Measurements from ENCODE around the gene ZNF367. TPM values are rescaled to one million over a fixed set of nuclear protein-coding genes. Genes with fewer than 3 reads are reported as not detected.

ZNF367 gene
- polyA plus RNA-seq, 1 donor: 8.2 TPM

GRCh38 chr9:96437454-96437853 lies 19.3 kb upstream of the ZNF367 start:
- no CpG with 5 or more reads among the region's 7 CpGs for WGBS (ENCODE audit: insufficient coverage, low lambda C conversion rate)
- Histone ChIP-seq H3K9me3 (ENCODE audit: control insufficient read depth, low read depth, low read length) (no peaks in the 10 kb centered on the region), H3K4me1 (ENCODE audit: control insufficient read depth, insufficient read depth, low read length) (no peaks in the 10 kb centered on the region), H3K27me3 (ENCODE audit: control insufficient read depth, insufficient read depth, low read length) (no peaks in the 10 kb centered on the region), H3K4me3 (ENCODE audit: low read length) (no peak overlapping the region), H3K27ac (ENCODE audit: low read length) (no peak overlapping the region), H3K36me3 (ENCODE audit: control insufficient read depth, insufficient read depth, low read length) (no peaks in the 10 kb centered on the region)
- DNase-seq: no peak

GRCh38 chr9:96436456-96437126 lies 18.4 kb upstream of the ZNF367 start:
- no peaks in the 10 kb centered on the region for H3K9me3 ChIP-seq (ENCODE audit: control insufficient read depth, low read depth, low read length)
- no peaks in the 10 kb centered on the region for H3K27me3 ChIP-seq (ENCODE audit: control insufficient read depth, insufficient read depth, low read length)
- no peaks in the 10 kb centered on the region for H3K36me3 ChIP-seq (ENCODE audit: control insufficient read depth, insufficient read depth, low read length)
- no peak overlapping the region for H3K27ac ChIP-seq (ENCODE audit: low read length)
- no peak overlapping the region for H3K4me3 ChIP-seq (ENCODE audit: low read length)
- no CpG with 5 or more reads among the region's 15 CpGs for WGBS (ENCODE audit: insufficient coverage, low lambda C conversion rate)
- no peaks in the 10 kb centered on the region for H3K4me1 ChIP-seq (ENCODE audit: control insufficient read depth, insufficient read depth, low read length)
- DNase-seq: no peak

- DNase-seq: no peak
- Histone ChIP-seq H3K9me3 (ENCODE audit: control insufficient read depth, low read depth, low read length) (no peaks in the 10 kb centered on the region), H3K4me1 (ENCODE audit: control insufficient read depth, insufficient read depth, low read length) (no peaks in the 10 kb centered on the region), H3K27ac (ENCODE audit: low read length) (no peak overlapping the region), H3K36me3 (ENCODE audit: control insufficient read depth, insufficient read depth, low read length) (no peaks in the 10 kb centered on the region), H3K27me3 (ENCODE audit: control insufficient read depth, insufficient read depth, low read length) (no peaks in the 10 kb centered on the region), H3K4me3 (ENCODE audit: low read length) (no peak overlapping the region)
- 100% methylated on average over 1 of the region's 2 CpGs for WGBS (ENCODE audit: insufficient coverage, low lambda C conversion rate)
These were observed 17.9 kb upstream of the ZNF367 start for GRCh38 chr9:96436063-96436455.

DNA sequence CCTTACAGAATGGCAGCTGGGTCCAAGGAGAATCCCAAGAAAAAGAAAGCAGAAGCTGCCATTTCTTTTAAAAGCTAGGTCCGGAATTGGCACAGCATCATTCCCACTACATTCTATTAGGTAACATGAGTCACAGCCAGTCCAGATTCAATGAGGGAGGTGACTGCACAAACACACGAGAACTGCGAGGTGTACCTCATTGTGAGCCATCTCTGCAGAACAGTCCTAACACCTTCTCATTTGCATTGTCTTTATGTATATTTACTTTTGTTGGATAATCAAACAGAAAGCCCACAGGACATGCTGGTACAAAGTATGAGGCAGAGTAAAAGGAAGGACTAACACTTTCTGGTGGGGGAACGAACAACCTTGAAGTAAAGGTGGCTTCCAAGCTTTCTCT lies 17.2 kb upstream of the ZNF367 start:
- Histone ChIP-seq H3K27ac (ENCODE audit: low read length) (no peak overlapping the region), H3K9me3 (ENCODE audit: control insufficient read depth, low read depth, low read length) (no peaks in the 10 kb centered on the region), H3K4me1 (ENCODE audit: control insufficient read depth, insufficient read depth, low read length) (no peaks in the 10 kb centered on the region), H3K4me3 (ENCODE audit: low read length) (no peak overlapping the region), H3K27me3 (ENCODE audit: control insufficient read depth, insufficient read depth, low read length) (no peaks in the 10 kb centered on the region), H3K36me3 (ENCODE audit: control insufficient read depth, insufficient read depth, low read length) (no peaks in the 10 kb centered on the region)
- DNase-seq: no peak
- 100% methylated on average over 1 of the region's 4 CpGs for WGBS (ENCODE audit: insufficient coverage, low lambda C conversion rate)

DNA sequence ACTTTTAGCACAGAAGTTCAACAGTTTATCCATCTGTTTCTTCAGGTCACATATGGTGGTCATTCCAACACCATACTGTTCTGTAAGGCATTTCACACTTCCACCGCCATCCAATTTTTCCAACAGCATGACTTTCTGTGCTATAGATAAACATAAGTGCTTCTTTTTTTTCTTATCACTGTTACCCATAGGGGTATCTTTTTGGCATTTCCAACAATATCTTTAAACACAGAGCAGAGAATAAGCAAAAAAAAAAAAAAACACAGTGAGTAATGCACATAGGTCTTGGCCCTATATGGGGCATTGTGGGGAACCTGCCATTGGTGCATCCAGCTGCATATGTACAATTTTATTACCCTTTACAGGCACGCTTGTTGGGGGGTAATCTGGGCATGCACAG lies 12.2 kb upstream of the ZNF367 start:
- Histone ChIP-seq H3K4me3 (ENCODE audit: low read length) (no peak overlapping the region), H3K36me3 (ENCODE audit: control insufficient read depth, insufficient read depth, low read length) (no peaks in the 10 kb centered on the region), H3K4me1 (ENCODE audit: control insufficient read depth, insufficient read depth, low read length) (no peaks in the 10 kb centered on the region), H3K27me3 (ENCODE audit: control insufficient read depth, insufficient read depth, low read length) (no peaks in the 10 kb centered on the region), H3K9me3 (ENCODE audit: control insufficient read depth, low read depth, low read length) (no peaks in the 10 kb centered on the region), H3K27ac (ENCODE audit: low read length) (no peak overlapping the region)
- 100% methylated on average over 1 of the region's 2 CpGs for WGBS (ENCODE audit: insufficient coverage, low lambda C conversion rate)
- no peak for DNase-seq

- Histone ChIP-seq H3K4me1 (ENCODE audit: control insufficient read depth, insufficient read depth, low read length) (no peaks in the 10 kb centered on the region), H3K9me3 (ENCODE audit: control insufficient read depth, low read depth, low read length) (no peaks in the 10 kb centered on the region), H3K4me3 (ENCODE audit: low read length) (no peak overlapping the region), H3K36me3 (ENCODE audit: control insufficient read depth, insufficient read depth, low read length) (no peaks in the 10 kb centered on the region), H3K27me3 (ENCODE audit: control insufficient read depth, insufficient read depth, low read length) (no peaks in the 10 kb centered on the region), H3K27ac (ENCODE audit: low read length) (no peak overlapping the region)
- no peak for DNase-seq
These were observed 11.6 kb upstream of the ZNF367 start for GRCh38 chr9:96429732-96430131.

DNA sequence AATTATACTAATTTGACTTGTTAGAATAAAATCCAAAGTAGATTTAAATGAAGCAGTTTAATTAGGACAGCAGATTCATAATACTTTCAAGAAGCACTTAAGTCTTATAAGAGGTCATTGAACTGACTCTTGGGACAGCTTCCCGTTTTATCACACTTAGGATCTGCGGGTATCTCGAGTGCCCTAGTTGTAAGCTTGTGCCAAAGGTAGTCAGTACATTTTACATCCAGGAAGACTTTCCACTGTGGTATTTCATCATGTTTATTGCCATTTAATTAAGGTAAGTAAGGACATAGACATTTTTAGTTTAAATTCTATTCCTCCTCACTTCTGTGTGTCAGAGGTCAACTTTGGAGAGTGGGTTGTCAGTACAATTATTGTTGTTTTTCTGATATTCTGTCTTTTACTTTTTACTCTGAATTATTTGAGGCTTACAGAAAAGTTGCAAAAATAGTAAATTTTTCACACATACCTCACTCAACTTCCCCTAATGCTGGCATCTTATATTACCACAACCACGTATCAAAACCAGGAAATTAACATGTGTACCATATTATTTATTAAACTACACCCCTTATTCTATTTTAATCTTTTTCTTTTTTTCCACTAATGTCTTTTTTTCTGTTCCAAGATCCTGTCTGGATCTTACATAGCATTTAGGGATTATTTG lies 7.5 kb upstream of the ZNF367 start:
- Histone ChIP-seq H3K4me1 (ENCODE audit: control insufficient read depth, insufficient read depth, low read length) (peaks cover 5% of the 10 kb centered on the region), H3K9me3 (ENCODE audit: control insufficient read depth, low read depth, low read length) (no peaks in the 10 kb centered on the region), H3K27ac (ENCODE audit: low read length) (no peak overlapping the region), H3K4me3 (ENCODE audit: low read length) (no peak overlapping the region), H3K27me3 (ENCODE audit: control insufficient read depth, insufficient read depth, low read length) (no peaks in the 10 kb centered on the region), H3K36me3 (ENCODE audit: control insufficient read depth, insufficient read depth, low read length) (no peaks in the 10 kb centered on the region)
- peak in 1 of 2 donors; percentile 12 for DNase-seq
- 83% methylated on average over 1 of the region's 4 CpGs for WGBS (ENCODE audit: insufficient coverage, low lambda C conversion rate)

DNA sequence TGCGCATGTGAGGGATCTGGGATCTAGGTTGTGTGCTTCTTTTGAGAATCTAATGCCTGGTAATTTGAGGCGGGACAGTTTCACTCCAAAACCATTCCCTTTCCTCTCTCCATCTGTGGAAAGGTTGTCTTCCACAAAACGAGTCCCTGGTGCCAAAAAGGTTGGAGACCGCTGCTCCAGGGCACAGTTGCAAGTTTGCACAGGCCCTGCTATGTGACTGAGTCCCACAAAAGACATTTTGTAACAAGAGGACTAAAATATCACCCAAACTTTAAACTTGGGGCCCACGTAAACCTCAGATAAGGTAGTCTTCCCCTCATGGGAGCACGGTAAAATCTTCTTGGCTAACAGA lies 5.8 kb upstream of the ZNF367 start:
- 100% methylated on average over 1 of the region's 6 CpGs for WGBS (ENCODE audit: insufficient coverage, low lambda C conversion rate)
- no peak for DNase-seq
- Histone ChIP-seq H3K9me3 (ENCODE audit: control insufficient read depth, low read depth, low read length) (no peaks in the 10 kb centered on the region), H3K4me3 (ENCODE audit: low read length) (no peak overlapping the region), H3K27ac (ENCODE audit: low read length) (no peak overlapping the region), H3K27me3 (ENCODE audit: control insufficient read depth, insufficient read depth, low read length) (no peaks in the 10 kb centered on the region), H3K4me1 (ENCODE audit: control insufficient read depth, insufficient read depth, low read length) (peaks cover 15% of the 10 kb centered on the region), H3K36me3 (ENCODE audit: control insufficient read depth, insufficient read depth, low read length) (no peaks in the 10 kb centered on the region)

GRCh38 chr9:96423322-96423984 lies 5.3 kb upstream of the ZNF367 start:
- DNase-seq: no peak
- H3K27ac ChIP-seq (ENCODE audit: low read length): no peak overlapping the region
- peaks cover 15% of the 10 kb centered on the region for H3K4me1 ChIP-seq (ENCODE audit: control insufficient read depth, insufficient read depth, low read length)
- 80% methylated on average over 1 of the region's 8 CpGs for WGBS (ENCODE audit: insufficient coverage, low lambda C conversion rate)
- H3K9me3 ChIP-seq (ENCODE audit: control insufficient read depth, low read depth, low read length): no peaks in the 10 kb centered on the region
- H3K36me3 ChIP-seq (ENCODE audit: control insufficient read depth, insufficient read depth, low read length): no peaks in the 10 kb centered on the region
- no peaks in the 10 kb centered on the region for H3K27me3 ChIP-seq (ENCODE audit: control insufficient read depth, insufficient read depth, low read length)
- no peak overlapping the region for H3K4me3 ChIP-seq (ENCODE audit: low read length)

- Histone ChIP-seq H3K27ac (ENCODE audit: low read length) (peak overlapping the region; percentile 94), H3K27me3 (ENCODE audit: control insufficient read depth, insufficient read depth, low read length) (no peaks in the 10 kb centered on the region), H3K9me3 (ENCODE audit: control insufficient read depth, low read depth, low read length) (peaks cover 3% of the 10 kb centered on the region), H3K4me3 (ENCODE audit: low read length) (no peak overlapping the region), H3K36me3 (ENCODE audit: control insufficient read depth, insufficient read depth, low read length) (no peaks in the 10 kb centered on the region), H3K4me1 (ENCODE audit: control insufficient read depth, insufficient read depth, low read length) (peaks cover 15% of the 10 kb centered on the region)
- peak; percentile 81 to 89 for DNase-seq
- WGBS (ENCODE audit: insufficient coverage, low lambda C conversion rate): no CpG with 5 or more reads among the region's 6 CpGs
These were observed 2.5 kb upstream of the ZNF367 start for GRCh38 chr9:96420468-96421219.
